Stomach (tissue), 9 donors: ENCODE data around the gene PRKACA. TPM values are rescaled to one million over a fixed set of nuclear protein-coding genes. Genes with fewer than 3 reads are reported as not detected.

Experiments
- DNase-seq, 2 donors: peaks; one replicate each; pipeline versions ENCODE4 v3.0.0 to v3.0.0-alpha.2; 2013 to 2019
- H3K27ac ChIP-seq, 5 donors: fragments of 200-600 bp in 4 of 5; sonication (generic) in 4 of 5; one replicate each; pipeline ENCODE4 v1.5.1; 2013 to 2019; ENCODE audit warnings: mild to moderate bottlenecking in 1 of 5, moderate library complexity in 1 of 5
- H3K27me3 ChIP-seq, 3 donors: fragments of 200-600 bp; sonication (generic); one replicate each; pipeline ENCODE4 v1.5.1; 2017 to 2019; ENCODE audit warnings: mixed run types in 1 of 3
- H3K36me3 ChIP-seq, 4 donors: fragments of 200-600 bp; sonication (generic); 1 replicate in 3 of 4; 2 replicates in 1 of 4; pipeline ENCODE4 v1.5.1; 2016 to 2019
- H3K4me1 ChIP-seq, 4 donors: fragments of 200-600 bp; sonication (generic); one replicate each; pipeline ENCODE4 v1.5.1; 2016 to 2019
- H3K4me3 ChIP-seq, 4 donors: fragments of 200-600 bp; sonication (generic) in 3 of 4; one replicate each; pipeline ENCODE4 v1.5.1; 2016 to 2019; ENCODE audit warnings: mild to moderate bottlenecking in 1 of 4
- H3K9me3 ChIP-seq, 4 donors: fragments of 200-600 bp; sonication (generic); one replicate each; pipeline ENCODE4 v1.5.1; 2016 to 2019
- CTCF ChIP-seq, 7 experiments: fragments of 450-650 bp in 4 of 7; fragments of 200-600 bp in 3 of 7; sonication (generic) in 3 of 7; IDR thresholded peaks; one replicate each; pipeline ENCODE4 v1.5.1; 2016 to 2019; ENCODE audit warnings: antibody characterized with exemption in 7 of 7, control low read depth in 2 of 7, mild to moderate bottlenecking in 1 of 7
- EP300 ChIP-seq: sonication (generic); formaldehyde crosslinking; IDR thresholded peaks from one replicate; pipeline ENCODE4 v1.6.1; 2017; ENCODE audit warnings: antibody characterized with exemption
- POLR2A ChIP-seq, 4 donors: fragments of 450-650 bp; IDR thresholded peaks; one replicate each; pipeline ENCODE4 v1.6.1; 2016; ENCODE audit warnings: antibody characterized with exemption in 4 of 4, control low read depth in 2 of 4, mild to moderate bottlenecking in 1 of 4, moderate library complexity in 1 of 4
- POLR2AphosphoS5 ChIP-seq, 3 donors: sonication (generic); formaldehyde crosslinking; IDR thresholded peaks; one replicate each; pipeline ENCODE4 v1.6.1; 2016; ENCODE audit warnings: antibody characterized with exemption in 3 of 3
- WGBS, 5 donors: extraction: QIAGEN DNeasy Blood & Tissue Kit in 3 of 5; methylation state at CpG; one replicate each; pipeline versions ENCODE4 v1.1.5 to v1.1.7; 2013 to 2018; 5-methylcytosine and 5-hydroxymethylcytosine counted together
- intact Hi-C: fragments of 100-400 bp; cut with DNase I; formaldehyde crosslinking; loops from one replicate; pipeline ENCODE4 v1.15.1; 2023; ENCODE audit warnings: low total_unique reads
- polyA plus RNA-seq, 3 donors: library from polyadenylated mRNA; stranded (reverse); fragments of 200-250 nt; gene quantifications; one replicate each; pipeline ENCODE4 v1.2.3, GENCODE V29; 2013
- total RNA-seq, 5 donors: library from RNA; depleted of rRNA; stranded (reverse); fragments of >200 nt; gene quantifications; one replicate each; pipeline versions ENCODE4 v1.1.0 to v1.2.3, GENCODE V29; 2014 to 2016
- donor health status: healthy with polysubstance abuse.
- donor health status: Bipolar disorder and iron deficiency.
- donor health status: healthy.

The PRKACA gene
- total and polyA plus RNA-seq, 8 donors, result 14.7 to 159 (median 29.9) TPM

DNA sequence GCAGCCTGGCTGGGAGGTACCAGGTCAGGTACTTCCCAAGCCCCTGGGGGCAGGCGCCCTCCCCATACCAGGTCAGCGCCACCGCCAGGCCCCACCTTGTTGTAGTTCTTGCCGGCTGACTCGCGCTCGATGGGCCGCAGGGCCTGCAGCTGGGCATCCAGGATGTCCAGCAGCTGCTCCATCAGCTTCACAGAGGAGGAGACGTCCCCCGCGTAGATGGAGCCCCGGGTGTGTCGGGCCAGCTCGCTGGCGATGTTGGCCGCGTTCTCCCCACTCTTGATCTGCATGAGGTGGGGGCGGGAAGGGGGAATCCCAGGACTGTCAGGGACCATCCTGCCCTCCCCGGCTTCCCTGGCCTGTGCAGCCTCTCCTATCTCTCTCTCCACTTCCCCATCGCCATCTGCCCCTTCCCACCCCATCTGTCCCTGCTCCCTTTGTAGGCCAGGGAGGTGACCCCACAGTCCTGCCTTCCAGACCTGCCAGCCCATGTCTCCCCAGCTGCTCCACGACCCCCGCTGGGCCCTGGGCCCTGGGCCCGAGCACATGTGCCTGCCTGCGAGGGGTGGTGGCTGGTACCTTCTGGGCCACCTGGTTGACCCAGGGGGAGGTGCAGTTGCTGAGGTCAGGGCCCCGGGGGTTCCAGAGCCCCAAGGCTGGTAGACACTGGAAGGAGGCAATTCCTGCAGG, 42.6 kb upstream of the PRKACA start:
- peak in 1 of 2 donors; percentile 4 for DNase-seq
- Histone ChIP-seq H3K4me3 (no peak overlapping the region), H3K27ac (no peak overlapping the region), H3K27me3 (no peaks in the 10 kb centered on the region), H3K9me3 (no peaks in the 10 kb centered on the region), H3K4me1 (no peaks in the 10 kb centered on the region), H3K36me3 (peaks cover 39 to 82% (median 76%) of the 10 kb centered on the region in 4 donors)
- TF ChIP-seq POLR2A (IDR thresholded peaks at IDR 0.05) (no peak), CTCF (IDR thresholded peaks at IDR 0.05) (no peak), POLR2AphosphoS5 (IDR thresholded peaks at IDR 0.05) (no peak), EP300 (no peak)
- 79 to 86% (median 85%) methylated on average over 20 to 25 of the region's 25 CpGs for WGBS, 5 donors
- intact Hi-C loops, result no loop called here

DNA sequence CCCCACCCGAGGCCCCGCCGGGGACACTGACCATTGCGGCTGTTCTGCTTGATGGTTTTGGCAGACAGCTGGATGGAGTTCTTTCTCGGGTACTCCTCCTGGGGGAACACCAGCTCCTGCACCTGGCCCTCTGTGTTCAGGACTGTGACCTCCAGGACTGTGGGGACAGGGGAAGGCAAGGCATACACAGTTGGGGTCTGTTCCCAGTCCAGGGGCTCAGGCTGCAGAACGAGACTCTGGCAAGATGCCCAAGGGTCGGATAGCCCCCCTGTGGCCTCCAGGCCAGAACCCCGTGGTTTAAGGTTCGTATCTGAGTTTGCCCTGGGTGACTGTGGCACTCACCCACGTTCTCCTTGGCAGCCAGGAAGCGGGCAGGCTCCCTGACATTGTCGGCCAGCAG, 41.5 kb upstream of the PRKACA start:
- DNase-seq, result no peak
- no peaks in the 10 kb centered on the region for H3K27me3 ChIP-seq
- no peaks in the 10 kb centered on the region for H3K9me3 ChIP-seq
- TF ChIP-seq POLR2A (IDR thresholded peaks at IDR 0.05), result no peak
- TF ChIP-seq CTCF (IDR thresholded peaks at IDR 0.05), result no peak
- no peak for TF ChIP-seq EP300
- WGBS, 5 donors, result 59 to 76% (median 73%) methylated on average over 7 to 12 of the region's 12 CpGs
- H3K27ac ChIP-seq, result no peak overlapping the region
- no peaks in the 10 kb centered on the region for H3K4me1 ChIP-seq
- H3K4me3 ChIP-seq, result no peak overlapping the region
- peaks cover 42 to 93% (median 86%) of the 10 kb centered on the region in 4 donors for H3K36me3 ChIP-seq
- intact Hi-C loops, result no loop called here

GRCh38 chr19:14158276-14159023, 40.9 kb upstream of the PRKACA start:
- Histone ChIP-seq H3K27ac (no peak overlapping the region), H3K36me3 (peaks cover 42 to 96% (median 90%) of the 10 kb centered on the region in 4 donors), H3K4me3 (no peak overlapping the region), H3K27me3 (no peaks in the 10 kb centered on the region), H3K9me3 (no peaks in the 10 kb centered on the region), H3K4me1 (no peaks in the 10 kb centered on the region)
- intact Hi-C loops, result no loop called here
- no peak for DNase-seq
- TF ChIP-seq POLR2A (IDR thresholded peaks at IDR 0.05) (no peak), POLR2AphosphoS5 (IDR thresholded peaks at IDR 0.05) (no peak), CTCF (IDR thresholded peaks at IDR 0.05) (no peak), EP300 (no peak)
- 89 to 92% (median 89%) methylated on average over 3 to 16 of the region's 16 CpGs for WGBS, 5 donors

DNA sequence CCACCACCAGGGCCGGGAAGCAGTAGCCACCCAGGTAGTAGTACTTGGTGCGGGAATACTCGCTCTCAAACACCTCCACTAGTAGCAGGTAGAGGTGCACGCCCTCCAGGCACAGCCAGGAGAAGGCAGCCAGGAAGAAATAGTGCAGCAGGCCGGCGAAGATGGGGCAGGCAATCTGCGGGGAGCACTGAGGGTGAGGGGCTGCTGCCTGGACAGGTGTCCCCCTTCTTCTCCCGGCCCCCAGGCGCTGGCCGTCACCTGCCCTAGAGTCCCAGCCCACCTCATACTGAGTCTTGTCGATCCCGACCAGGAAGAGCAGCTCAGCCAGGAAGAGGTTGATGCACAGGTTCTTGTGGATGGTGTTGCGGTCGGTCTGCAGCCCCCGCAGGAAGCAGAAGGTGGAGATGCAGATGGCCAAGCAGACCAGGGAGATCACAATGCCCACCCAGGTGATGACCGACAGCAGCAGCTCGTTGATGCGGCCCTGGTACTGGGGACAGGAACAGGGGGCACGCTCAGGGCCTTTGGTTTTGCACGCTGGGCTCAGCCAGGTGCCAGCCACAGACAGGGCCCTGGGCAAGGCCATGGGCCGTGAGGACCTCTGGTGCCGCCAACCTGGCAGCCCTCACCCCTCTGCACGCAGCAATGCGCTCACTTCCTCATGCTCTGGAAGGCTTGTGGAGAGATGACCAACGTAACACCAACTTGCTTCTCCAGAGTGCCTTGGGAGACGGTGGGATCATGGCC, 39.6 kb upstream of the PRKACA start:
- Histone ChIP-seq H3K4me1 (no peaks in the 10 kb centered on the region), H3K4me3 (no peak overlapping the region), H3K27ac (no peak overlapping the region), H3K36me3 (peaks cover 37 to 92% (median 88%) of the 10 kb centered on the region in 4 donors), H3K27me3 (no peaks in the 10 kb centered on the region), H3K9me3 (no peaks in the 10 kb centered on the region)
- TF ChIP-seq CTCF (IDR thresholded peaks at IDR 0.05) (no peak), POLR2AphosphoS5 (IDR thresholded peaks at IDR 0.05) (no peak), EP300 (no peak), POLR2A (IDR thresholded peaks at IDR 0.05) (no peak)
- 92 to 96% (median 93%) methylated on average over 15 to 26 of the region's 26 CpGs for WGBS, 5 donors
- no peak for DNase-seq
- intact Hi-C loops, result no loop called here
